DND-41 (cell line): ENCODE data around the gene STH.

ENCODE experiments used
- CTCF ChIP-seq: IDR thresholded peaks from 2 replicates; pipeline ENCODE4 v1.5.1; 2012; ENCODE audit warnings: borderline replicate concordance, low read length, moderate library complexity, mild to moderate bottlenecking; ENCODE audit not compliant: poor library complexity, severe bottlenecking; ENCODE audit errors: extremely low read depth
- EZH2 ChIP-seq: IDR thresholded peaks from 3 replicates; pipeline ENCODE4 v1.6.1; 2012; ENCODE audit warnings: borderline replicate concordance, low read depth, mild to moderate bottlenecking, moderate library complexity, low read length, inconsistent platforms; ENCODE audit not compliant: severe bottlenecking

- TF ChIP-seq CTCF, result no peak
- TF ChIP-seq EZH2, result no peak
Measured at GRCh38 chr17:45967378-45967777, 31.7 kb upstream of the STH start.
